Ureter (tissue), 1 donor: ENCODE results near the gene DNAJB8. TPM values are rescaled to one million over a fixed set of nuclear protein-coding genes. Genes with fewer than 3 reads are reported as not detected.

Source experiments
- DNase-seq: peaks from one replicate; pipeline ENCODE4 v3.0.0-alpha.2; 2020; ENCODE audit warnings: low spot score
- total RNA-seq: library from RNA; stranded (reverse); gene quantifications from one replicate; pipeline ENCODE4 v1.2.4, GENCODE V29; 2023
- donor health status: DM: yes; HTN: yes; CAD: no.

Gene DNAJB8
- total RNA-seq, 1 donor from 2014 or later, result not detected

- no peak for DNase-seq
These were observed 39.4 kb downstream of the DNAJB8 start for GRCh38 chr3:128427175-128427857.

- DNase-seq, result no peak
These were observed 40.4 kb downstream of the DNAJB8 start for GRCh38 chr3:128426128-128426921.

- DNase-seq, result no peak
These were observed 40.9 kb downstream of the DNAJB8 start for GRCh38 chr3:128425846-128426127.

GRCh38 chr3:128425142-128425845 lies 41.4 kb downstream of the DNAJB8 start:
- DNase-seq, result no peak

- DNase-seq, result no peak
These were observed 42.1 kb downstream of the DNAJB8 start for GRCh38 chr3:128424508-128425069.

GRCh38 chr3:128423525-128424147 lies 43.1 kb downstream of the DNAJB8 start:
- no peak for DNase-seq

- DNase-seq, result no peak
These were observed 43.7 kb downstream of the DNAJB8 start for GRCh38 chr3:128422762-128423524.

GRCh38 chr3:128421966-128422365 lies 44.7 kb downstream of the DNAJB8 start:
- no peak for DNase-seq

- no peak for DNase-seq
These were observed 45.3 kb downstream of the DNAJB8 start for GRCh38 chr3:128421439-128421836.

GRCh38 chr3:128420720-128421438 lies 45.8 kb downstream of the DNAJB8 start:
- DNase-seq, result no peak

- no peak for DNase-seq
These were observed 46.4 kb downstream of the DNAJB8 start for GRCh38 chr3:128420289-128420688.

GRCh38 chr3:128419311-128419710 lies 47.4 kb downstream of the DNAJB8 start:
- no peak for DNase-seq

GRCh38 chr3:128418900-128419299 lies 47.8 kb downstream of the DNAJB8 start:
- DNase-seq, result no peak

GRCh38 chr3:128416578-128417211 lies 50.0 kb downstream of the DNAJB8 start:
- DNase-seq, result peak; percentile 73

- DNase-seq, result no peak
These were observed 50.7 kb downstream of the DNAJB8 start for GRCh38 chr3:128415773-128416577.

GRCh38 chr3:128415200-128415772 lies 51.4 kb downstream of the DNAJB8 start:
- DNase-seq, result no peak

GRCh38 chr3:128413413-128414205 lies 53.1 kb downstream of the DNAJB8 start:
- no peak for DNase-seq

- DNase-seq, result no peak
These were observed 53.7 kb downstream of the DNAJB8 start for GRCh38 chr3:128413003-128413370.
